LoVo (cell line): ENCODE measurements around the gene GDPD2.
A peak's percentile ranks its signal among the peaks of the same experiment; 100 is the strongest.
"Not testable (repeated sequence)": the region's sequence is repeated elsewhere in the genome, so short reads cannot be mapped to it uniquely, and the experiment has no call there.

ENCODE experiments used
- DNase-seq: peaks from one replicate; pipeline ENCODE4 v3.0.0-alpha.2; 2016; ENCODE audit warnings: low spot score

Gene GDPD2

GRCh38 chrX:70422851-70423341 lies at the start of gene GDPD2:
TSS of gene GDPD2 (plus strand) at chrX:70423314. CDS start at chrX:70424985, 1,671 bp downstream.
- DNase-seq, result peak; percentile 7

- DNase-seq, result no peak
Observed at GRCh38 chrX:70386235-70386634, 36.9 kb upstream of the GDPD2 start.

- no peak for DNase-seq
Observed at GRCh38 chrX:70398899-70399298, 24.2 kb upstream of the GDPD2 start.

- DNase-seq, result not testable (repeated sequence)
Observed at GRCh38 chrX:70400181-70400580, 22.9 kb upstream of the GDPD2 start.

DNA sequence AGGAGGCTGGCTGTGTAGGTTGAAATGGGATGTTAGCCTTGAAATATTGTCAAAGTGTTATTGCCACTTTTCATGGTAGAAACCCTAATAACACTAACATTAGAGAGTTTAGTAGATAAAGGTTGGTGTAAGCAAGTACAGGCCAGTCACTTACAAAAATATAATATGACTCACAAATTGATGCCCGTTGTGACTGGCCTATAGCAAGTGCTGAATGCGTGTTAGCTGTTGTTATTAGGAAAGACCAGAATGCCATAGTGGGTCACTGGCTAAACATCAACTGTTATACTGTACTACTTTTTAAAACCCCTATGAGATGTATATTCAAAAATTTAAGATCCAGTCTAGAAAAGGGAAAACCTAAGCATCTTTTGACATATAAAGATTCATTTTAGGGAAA lies 20.4 kb upstream of the GDPD2 start:
- DNase-seq, result no peak

DNA sequence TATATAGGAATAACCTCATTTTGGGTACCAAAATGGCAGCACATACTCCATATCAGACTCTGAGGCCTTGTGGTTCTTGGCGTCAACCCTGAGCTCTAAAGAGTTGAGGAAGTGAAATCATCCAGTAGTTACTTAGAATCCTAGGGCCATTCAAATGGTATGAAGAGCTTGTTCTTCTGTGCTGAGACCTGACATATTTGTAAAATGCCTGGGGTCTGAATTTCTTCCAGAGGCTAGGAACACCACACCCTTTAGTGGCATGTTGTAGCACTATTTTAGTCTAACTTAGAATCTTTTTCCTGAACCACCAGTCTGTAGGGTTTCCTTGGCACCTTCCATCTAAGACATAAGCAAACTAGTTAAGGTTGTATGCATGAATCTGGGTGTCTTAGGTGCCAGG lies 18.1 kb upstream of the GDPD2 start:
- DNase-seq, result no peak

GRCh38 chrX:70410921-70411320 lies 12.2 kb upstream of the GDPD2 start:
- no peak for DNase-seq

DNA sequence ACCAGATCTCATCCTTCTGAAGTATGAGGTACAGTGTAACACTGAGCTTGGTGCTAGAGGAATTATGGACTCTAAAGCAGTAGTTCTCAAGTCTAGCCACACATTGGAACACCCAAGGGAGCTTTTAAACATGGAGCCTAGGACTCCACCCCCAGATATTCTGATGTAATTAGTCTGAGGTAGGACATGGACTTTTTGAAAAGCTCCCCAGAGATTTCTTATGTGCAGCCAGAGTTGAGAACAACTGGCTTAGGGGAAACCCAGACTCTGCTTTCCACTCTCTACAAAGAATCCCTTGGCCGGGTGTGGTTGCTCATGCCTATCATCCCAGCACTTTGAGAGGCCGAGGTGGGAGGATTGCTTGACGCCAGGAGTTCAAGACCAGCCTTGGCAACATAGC lies 11.6 kb upstream of the GDPD2 start:
- DNase-seq, result no peak

GRCh38 chrX:70421618-70422017 lies 1.5 kb upstream of the GDPD2 start:
- no peak for DNase-seq

GRCh38 chrX:70423936-70424675 lies 992 bp downstream of the GDPD2 start:
- no peak for DNase-seq

DNA sequence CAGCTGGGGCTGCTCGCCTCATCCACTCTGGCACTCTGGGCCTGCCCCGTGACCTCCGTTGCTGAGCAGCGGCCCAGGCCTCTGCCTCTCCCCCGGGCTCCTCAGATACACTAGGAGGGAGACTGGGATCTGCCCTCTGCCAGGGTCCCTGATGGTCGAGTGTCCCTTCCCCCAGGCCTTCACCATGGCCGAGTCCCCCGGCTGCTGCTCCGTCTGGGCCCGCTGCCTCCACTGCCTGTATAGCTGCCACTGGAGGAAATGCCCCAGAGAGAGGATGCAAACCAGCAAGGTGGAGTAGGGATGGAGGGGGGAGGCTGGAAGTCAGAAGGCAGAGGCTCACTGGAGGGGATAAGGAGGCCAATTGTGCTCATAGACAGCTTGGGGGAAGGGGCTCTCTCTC lies 1.7 kb downstream of the GDPD2 start:
- no peak for DNase-seq

GRCh38 chrX:70426286-70427278 lies 3.5 kb downstream of the GDPD2 start:
- no peak for DNase-seq

DNA sequence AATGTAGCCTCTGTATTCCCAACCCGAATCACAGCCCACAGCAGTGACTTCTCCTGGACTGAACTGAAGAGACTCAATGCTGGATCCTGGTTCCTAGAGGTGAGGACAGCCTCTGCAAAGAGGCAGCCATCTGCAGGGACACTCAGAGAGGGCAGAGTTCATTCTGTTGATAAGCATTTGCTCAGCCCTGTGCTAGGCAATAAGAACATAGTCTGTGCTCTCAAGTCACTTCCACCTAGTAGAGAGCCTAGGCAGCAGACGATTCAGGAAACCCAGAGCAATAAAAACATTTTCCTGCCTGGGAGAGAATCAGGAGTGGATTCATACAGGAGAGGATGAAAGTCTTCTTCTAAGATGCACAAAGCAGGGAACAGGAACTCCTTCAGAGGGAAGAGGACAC lies 4.3 kb downstream of the GDPD2 start:
- no peak for DNase-seq

GRCh38 chrX:70429759-70430158 lies 6.6 kb downstream of the GDPD2 start:
- DNase-seq, result no peak

- DNase-seq, result no peak
Observed at GRCh38 chrX:70432936-70433847, 10.1 kb downstream of the GDPD2 start.

DNA sequence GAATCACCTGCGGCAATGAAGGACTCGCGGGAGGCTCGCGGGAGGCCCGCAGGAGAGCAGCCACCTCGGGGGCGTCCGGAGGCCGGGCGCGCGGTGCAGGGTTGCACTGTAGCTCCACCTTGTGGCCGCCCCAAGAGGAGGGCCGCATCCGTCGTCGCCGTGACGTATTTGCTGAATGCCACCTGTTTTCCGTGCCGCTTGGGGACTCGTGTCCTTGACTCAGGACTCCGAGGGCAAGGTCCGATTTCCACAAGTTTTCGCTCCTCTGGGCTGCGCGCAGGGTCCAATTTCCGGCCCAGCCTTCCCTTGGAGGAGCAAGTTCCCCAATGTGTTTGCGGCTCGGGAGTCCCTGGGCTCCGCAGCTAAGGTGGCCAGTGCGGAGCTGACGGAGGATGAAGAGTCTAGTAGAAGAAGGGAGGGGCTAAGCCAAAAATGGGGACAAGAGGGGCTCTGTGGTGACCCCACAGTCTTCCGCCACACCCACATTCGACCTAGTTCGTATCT lies 10.8 kb downstream of the GDPD2 start:
- DNase-seq, result peak; percentile 74

GRCh38 chrX:70434352-70434866 lies 11.3 kb downstream of the GDPD2 start:
- DNase-seq, result peak; percentile 84

- DNase-seq, result no peak
Observed at GRCh38 chrX:70434914-70435586, 11.9 kb downstream of the GDPD2 start.

GRCh38 chrX:70436343-70436742 lies 13.2 kb downstream of the GDPD2 start:
- no peak for DNase-seq

- DNase-seq, result no peak
Observed at GRCh38 chrX:70437011-70437410, 13.9 kb downstream of the GDPD2 start.
